Measurements from ENCODE around the gene LIMA1. TPM values are rescaled to one million over a fixed set of nuclear protein-coding genes. Genes with fewer than 3 reads are reported as not detected.
"Not testable (repeated sequence)": the region's sequence is repeated elsewhere in the genome, so short reads cannot be mapped to it uniquely, and the experiment has no call there.

LIMA1 gene
- total RNA-seq, 6 experiments from 2014 or later, result 7.3 to 21.9 (median 13.1) TPM

- TF ChIP-seq, protein P1, sequence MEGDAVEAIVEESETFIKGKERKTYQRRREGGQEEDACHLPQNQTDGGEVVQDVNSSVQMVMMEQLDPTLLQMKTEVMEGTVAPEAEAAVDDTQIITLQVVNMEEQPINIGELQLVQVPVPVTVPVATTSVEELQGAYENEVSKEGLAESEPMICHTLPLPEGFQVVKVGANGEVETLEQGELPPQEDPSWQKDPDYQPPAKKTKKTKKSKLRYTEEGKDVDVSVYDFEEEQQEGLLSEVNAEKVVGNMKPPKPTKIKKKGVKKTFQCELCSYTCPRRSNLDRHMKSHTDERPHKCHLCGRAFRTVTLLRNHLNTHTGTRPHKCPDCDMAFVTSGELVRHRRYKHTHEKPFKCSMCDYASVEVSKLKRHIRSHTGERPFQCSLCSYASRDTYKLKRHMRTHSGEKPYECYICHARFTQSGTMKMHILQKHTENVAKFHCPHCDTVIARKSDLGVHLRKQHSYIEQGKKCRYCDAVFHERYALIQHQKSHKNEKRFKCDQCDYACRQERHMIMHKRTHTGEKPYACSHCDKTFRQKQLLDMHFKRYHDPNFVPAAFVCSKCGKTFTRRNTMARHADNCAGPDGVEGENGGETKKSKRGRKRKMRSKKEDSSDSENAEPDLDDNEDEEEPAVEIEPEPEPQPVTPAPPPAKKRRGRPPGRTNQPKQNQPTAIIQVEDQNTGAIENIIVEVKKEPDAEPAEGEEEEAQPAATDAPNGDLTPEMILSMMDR (IDR thresholded peaks at IDR 0.05), result no peak
- TF ChIP-seq POLR2A (IDR thresholded peaks at IDR 0.05), result no peak
- Histone ChIP-seq H3K9me3 (no peaks in the 10 kb centered on the region), H3K36me3 (no peaks in the 10 kb centered on the region), H3K27ac (peak overlapping the region; percentile 44 to 88 (median 79)), H3K4me1 (peaks cover 0 to 34% (median 8%) of the 10 kb centered on the region in 4 donors), H3K4me3 (peak overlapping the region in 1 of 3 donors; percentile 41), H3K27me3 (no peaks in the 10 kb centered on the region)
- WGBS (ENCODE audit: insufficient coverage, low coverage, low lambda C conversion rate, missing lambda C conversion rate), result 39% methylated on average over 5 of the region's 5 CpGs
- ATAC-seq (peak; percentile 90 to 97 (median 94)), DNase-seq (peak; percentile 62 to 86 (median 75))
- intact Hi-C loops (cut with DNase I), result no loop called here
These were observed 42.6 kb upstream of the LIMA1 start for GRCh38 chr12:50325890-50326391.

DNA sequence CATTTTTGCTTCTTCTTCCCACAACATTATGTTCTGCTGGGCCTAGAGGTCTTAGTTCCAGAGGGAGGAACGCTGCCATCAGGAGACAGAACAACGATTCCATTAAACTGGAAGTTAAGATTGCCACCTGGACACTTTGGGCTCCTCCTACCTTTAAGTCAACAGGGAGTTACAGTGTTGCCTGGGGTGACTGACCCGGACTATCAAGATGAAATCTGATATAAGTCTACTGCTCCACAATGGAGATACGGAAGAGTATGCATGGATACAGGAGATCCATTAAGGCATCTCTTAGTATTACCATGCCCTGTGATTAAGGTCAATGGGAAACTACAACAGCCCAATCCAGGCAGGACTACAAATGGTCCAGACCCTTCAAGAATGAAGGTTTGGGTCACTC, 41.5 kb upstream of the LIMA1 start:
- H3K27me3 ChIP-seq; intact Hi-C loops (cut with DNase I); H3K9me3 ChIP-seq; ATAC-seq; DNase-seq; H3K4me3 ChIP-seq; H3K36me3 ChIP-seq: not testable (repeated sequence)
- peaks cover 0 to 34% (median 8%) of the 10 kb centered on the region in 4 donors for H3K4me1 ChIP-seq
- WGBS (ENCODE audit: insufficient coverage, low coverage, low lambda C conversion rate, missing lambda C conversion rate), result 45% methylated on average over 3 of the region's 4 CpGs
- peak overlapping the region in 1 of 3 donors; percentile 21 for H3K27ac ChIP-seq

- H3K36me3 ChIP-seq; intact Hi-C loops (cut with DNase I); H3K4me3 ChIP-seq; ATAC-seq; H3K27ac ChIP-seq; H3K9me3 ChIP-seq; H3K27me3 ChIP-seq: not testable (repeated sequence)
- 22% methylated on average over 3 of the region's 7 CpGs for WGBS (ENCODE audit: insufficient coverage, low coverage, low lambda C conversion rate, missing lambda C conversion rate)
- DNase-seq, result peak in 1 of 3 donors; percentile 51
- H3K4me1 ChIP-seq, result peaks cover 0 to 34% (median 8%) of the 10 kb centered on the region in 4 donors
These were observed 40.8 kb upstream of the LIMA1 start for GRCh38 chr12:50324077-50324476.

GRCh38 chr12:50322206-50322605, 38.9 kb upstream of the LIMA1 start:
- no peak for ATAC-seq
- peaks cover 0 to 35% (median 7%) of the 10 kb centered on the region in 4 donors for H3K4me1 ChIP-seq
- DNase-seq, result no peak
- TF ChIP-seq POLR2A (IDR thresholded peaks at IDR 0.05), result no peak
- TF ChIP-seq, protein P1 (IDR thresholded peaks at IDR 0.05), result no peak
- H3K9me3 ChIP-seq, result no peaks in the 10 kb centered on the region
- no peak overlapping the region for H3K4me3 ChIP-seq
- no peaks in the 10 kb centered on the region for H3K27me3 ChIP-seq
- intact Hi-C loops (cut with DNase I), result no loop called here
- no peaks in the 10 kb centered on the region for H3K36me3 ChIP-seq
- WGBS (ENCODE audit: insufficient coverage, low coverage, low lambda C conversion rate, missing lambda C conversion rate), result 100% methylated on average over 3 of the region's 3 CpGs
- no peak overlapping the region for H3K27ac ChIP-seq

- 30% methylated on average over 1 of the region's 1 CpG for WGBS (ENCODE audit: insufficient coverage, low coverage, low lambda C conversion rate, missing lambda C conversion rate)
- intact Hi-C loops (cut with DNase I), result no loop called here
- Histone ChIP-seq H3K27ac (no peak overlapping the region), H3K9me3 (no peaks in the 10 kb centered on the region), H3K4me3 (no peak overlapping the region), H3K36me3 (no peaks in the 10 kb centered on the region), H3K4me1 (peaks cover 0 to 11% (median 0%) of the 10 kb centered on the region in 4 donors), H3K27me3 (no peaks in the 10 kb centered on the region)
- TF ChIP-seq POLR2A (IDR thresholded peaks at IDR 0.05), result no peak
- TF ChIP-seq, protein P1 (IDR thresholded peaks at IDR 0.05), result peak; percentile 14 to 29 (median 24)
- peak; percentile 54 to 63 (median 57) for ATAC-seq
- no peak for DNase-seq
These were observed 33.9 kb upstream of the LIMA1 start for GRCh38 chr12:50317203-50317602.
